BJ (cell line): ENCODE data around the gene RXFP3. TPM values are rescaled to one million over a fixed set of nuclear protein-coding genes. Genes with fewer than 3 reads are reported as not detected.

Experiments
- CTCF ChIA-PET: fragments of 350-600 bp; formaldehyde crosslinking; extraction: SDS; loops from one replicate; lab custom pipeline; 2021; ENCODE audit warnings: antibody characterized with exemption, inconsistent platforms; lab: Yijun Ruan, JAX
- POLR2A ChIA-PET: fragments of 300-600 bp; sonication (Branson Sonifier 250); formaldehyde crosslinking; extraction: SDS; loops from one replicate; lab custom pipeline; 2021; ENCODE audit warnings: antibody characterized with exemption; lab: Charles Lee
- DNase-seq: peaks from one replicate; pipeline ENCODE4 v3.0.0-alpha.2; 2011; ENCODE audit warnings: low read depth
- H3K27me3 ChIP-seq: 2 replicates; pipeline ENCODE4 v1.6.0; 2011; ENCODE audit warnings: low read length; ENCODE audit not compliant: control insufficient read depth, insufficient read depth
- H3K36me3 ChIP-seq: 2 replicates; pipeline ENCODE4 v1.5.1; 2011; ENCODE audit warnings: low read length; ENCODE audit not compliant: control insufficient read depth, insufficient read depth
- H3K4me3 ChIP-seq: 2 replicates; pipeline ENCODE4 v1.5.1; 2011; ENCODE audit warnings: low read depth, mild to moderate bottlenecking, control low read depth, low read length
- polyA plus RNA-seq: library from polyadenylated mRNA; depleted of rRNA; stranded (reverse); fragments of >200 nt; gene quantifications from 2 replicates; pipeline ENCODE4 v1.2.3, GENCODE V29; 2011
- TF ChIP-seq, protein P1 (sequence below): IDR thresholded peaks from 2 replicates; pipeline ENCODE4 v1.5.1; 2011; ENCODE audit warnings: low read depth, mild to moderate bottlenecking, control low read depth, inconsistent platforms, low read length, moderate library complexity; ENCODE audit not compliant: insufficient read depth

The RXFP3 gene
- polyA plus RNA-seq, 1 experiment: not detected

DNA sequence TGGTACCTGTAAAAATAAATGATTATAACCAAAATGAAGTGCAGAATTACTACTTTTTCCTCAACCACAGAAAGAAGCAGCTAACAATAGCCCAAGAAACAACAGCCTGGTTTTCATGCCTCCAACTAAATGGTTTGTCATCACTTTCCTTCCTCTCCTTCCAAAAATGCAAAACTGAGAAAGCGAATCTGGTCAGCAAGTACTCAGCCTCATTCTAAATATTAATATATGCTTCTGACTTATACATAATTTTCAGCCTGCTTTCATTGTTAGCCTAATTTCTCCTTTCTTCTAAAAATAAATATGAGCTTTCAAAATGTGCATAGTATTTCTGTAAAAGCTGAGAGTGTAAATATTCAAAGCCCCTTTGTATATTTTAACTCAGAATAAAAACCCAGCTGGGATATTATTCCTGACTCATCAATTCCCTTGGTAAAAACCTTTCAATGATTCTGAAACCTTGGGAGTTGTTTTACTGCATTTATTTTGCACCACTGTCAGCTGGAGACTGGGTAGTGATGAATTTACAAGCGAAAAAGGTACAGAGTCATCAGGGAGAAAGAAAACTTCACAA, 21.5 kb downstream of the RXFP3 start:
- POLR2A ChIA-PET: interaction anchor here (0.5 kb wide), 1 partner anchor 29 kb away, joined by 6 read pairs; no protein-coding TSS in a partner anchor
- CTCF ChIA-PET: interaction anchor here (0.9 to 4.3 kb wide), 3 partner anchors 10 to 522 kb away, joined by 3 to 24 read pairs (median 4); no protein-coding TSS in a partner anchor
- peaks cover 8% of the 10 kb centered on the region for H3K27me3 ChIP-seq
- no peak overlapping the region for H3K4me3 ChIP-seq
- no peak for DNase-seq
- no peaks in the 10 kb centered on the region for H3K36me3 ChIP-seq
- TF ChIP-seq, protein P1, sequence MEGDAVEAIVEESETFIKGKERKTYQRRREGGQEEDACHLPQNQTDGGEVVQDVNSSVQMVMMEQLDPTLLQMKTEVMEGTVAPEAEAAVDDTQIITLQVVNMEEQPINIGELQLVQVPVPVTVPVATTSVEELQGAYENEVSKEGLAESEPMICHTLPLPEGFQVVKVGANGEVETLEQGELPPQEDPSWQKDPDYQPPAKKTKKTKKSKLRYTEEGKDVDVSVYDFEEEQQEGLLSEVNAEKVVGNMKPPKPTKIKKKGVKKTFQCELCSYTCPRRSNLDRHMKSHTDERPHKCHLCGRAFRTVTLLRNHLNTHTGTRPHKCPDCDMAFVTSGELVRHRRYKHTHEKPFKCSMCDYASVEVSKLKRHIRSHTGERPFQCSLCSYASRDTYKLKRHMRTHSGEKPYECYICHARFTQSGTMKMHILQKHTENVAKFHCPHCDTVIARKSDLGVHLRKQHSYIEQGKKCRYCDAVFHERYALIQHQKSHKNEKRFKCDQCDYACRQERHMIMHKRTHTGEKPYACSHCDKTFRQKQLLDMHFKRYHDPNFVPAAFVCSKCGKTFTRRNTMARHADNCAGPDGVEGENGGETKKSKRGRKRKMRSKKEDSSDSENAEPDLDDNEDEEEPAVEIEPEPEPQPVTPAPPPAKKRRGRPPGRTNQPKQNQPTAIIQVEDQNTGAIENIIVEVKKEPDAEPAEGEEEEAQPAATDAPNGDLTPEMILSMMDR: no peak

DNA sequence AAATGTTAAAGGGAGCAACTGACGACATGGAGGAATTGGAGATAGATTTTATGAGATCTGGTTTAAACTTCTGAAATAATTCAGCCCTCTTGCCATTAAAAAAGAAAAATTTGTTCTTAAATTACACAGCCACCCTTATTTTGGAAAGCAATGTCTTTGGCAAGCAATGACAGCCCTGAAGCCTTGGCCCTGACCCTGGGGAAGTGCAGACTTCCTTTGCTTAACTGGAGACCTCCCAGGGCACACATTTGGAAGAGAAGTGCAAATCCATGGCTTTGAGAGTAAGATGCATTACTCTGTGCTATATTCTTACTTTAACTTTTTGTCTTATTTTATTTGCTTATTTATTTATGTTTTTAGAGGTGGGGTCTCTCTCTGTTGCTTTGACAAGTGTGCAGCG, 22.0 kb downstream of the RXFP3 start:
- no peaks in the 10 kb centered on the region for H3K36me3 ChIP-seq
- H3K4me3 ChIP-seq: no peak overlapping the region
- no peak for DNase-seq
- POLR2A ChIA-PET: no interaction called here
- TF ChIP-seq, protein P1: no peak
- peaks cover 8% of the 10 kb centered on the region for H3K27me3 ChIP-seq
- CTCF ChIA-PET: interaction anchor here (0.9 to 4.3 kb wide), 2 partner anchors 11 to 12 kb away, joined by 3 to 24 read pairs; no protein-coding TSS in a partner anchor

DNA sequence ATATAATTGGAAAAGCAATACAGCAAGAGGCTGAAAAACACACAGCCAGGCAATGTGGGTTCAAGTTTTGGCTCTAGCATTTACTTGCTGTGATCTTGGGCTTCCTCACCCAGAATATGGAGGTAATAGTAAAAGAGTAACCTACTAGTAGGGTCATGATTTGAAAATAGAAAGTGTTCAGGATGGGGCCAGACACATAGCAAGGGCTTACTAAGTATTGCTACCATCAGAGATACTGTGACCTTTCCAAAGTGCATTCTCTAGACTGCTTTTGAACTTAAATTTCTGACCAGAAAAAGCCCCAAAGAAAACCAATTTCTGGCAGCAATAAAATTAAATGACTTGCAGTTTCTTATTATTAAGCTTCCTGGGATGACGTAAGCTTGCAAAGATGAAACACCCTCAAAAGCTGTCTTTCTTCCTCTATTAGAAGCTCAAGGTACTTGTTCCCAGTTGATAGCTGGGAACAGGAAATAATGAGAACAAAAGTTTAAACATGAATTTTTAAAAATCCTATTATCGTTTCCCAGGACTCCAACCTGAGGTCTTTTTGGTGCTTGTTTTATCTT, 28.0 kb downstream of the RXFP3 start:
- POLR2A ChIA-PET: no interaction called here
- CTCF ChIA-PET: interaction anchor here (1.1 to 1.7 kb wide), 2 partner anchors 28 to 528 kb away, joined by 3 to 5 read pairs; partner anchors contain the start of gene RXFP3
- no peak overlapping the region for H3K4me3 ChIP-seq
- peaks cover 2% of the 10 kb centered on the region; the same call in 1 of the 2 replicates for H3K27me3 ChIP-seq
- H3K36me3 ChIP-seq: no peaks in the 10 kb centered on the region
- TF ChIP-seq, protein P1: no peak
- DNase-seq: no peak

DNA sequence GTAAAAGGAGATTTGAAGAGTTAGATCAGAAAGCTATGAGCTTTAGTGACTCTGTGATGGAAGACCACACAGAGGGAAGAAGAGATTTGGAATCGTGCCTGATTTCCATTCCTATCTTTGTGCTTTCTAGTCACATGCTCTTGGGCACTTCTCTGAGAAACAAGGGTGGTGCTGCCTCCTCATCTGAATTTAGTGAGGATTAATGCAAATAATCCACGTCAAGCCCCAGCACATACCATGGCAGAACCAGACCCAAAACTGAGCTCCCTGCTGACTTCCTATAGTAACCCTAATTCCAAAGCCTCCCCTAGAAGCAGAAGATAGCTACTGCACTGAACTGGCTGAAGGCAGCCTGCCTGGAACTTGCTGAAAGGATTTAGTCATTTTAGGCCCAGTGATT, 30.6 kb downstream of the RXFP3 start:
- ChIA-PET POLR2A (no interaction called here), CTCF (interaction anchor here (1.6 to 6.6 kb wide), 2 partner anchors 31 to 532 kb away, joined by 3 to 83 read pairs; no protein-coding TSS in a partner anchor)
- DNase-seq: no peak
- TF ChIP-seq, protein P1: no peak
- Histone ChIP-seq H3K36me3 (no peaks in the 10 kb centered on the region), H3K27me3 (no peaks in the 10 kb centered on the region), H3K4me3 (no peak overlapping the region)

DNA sequence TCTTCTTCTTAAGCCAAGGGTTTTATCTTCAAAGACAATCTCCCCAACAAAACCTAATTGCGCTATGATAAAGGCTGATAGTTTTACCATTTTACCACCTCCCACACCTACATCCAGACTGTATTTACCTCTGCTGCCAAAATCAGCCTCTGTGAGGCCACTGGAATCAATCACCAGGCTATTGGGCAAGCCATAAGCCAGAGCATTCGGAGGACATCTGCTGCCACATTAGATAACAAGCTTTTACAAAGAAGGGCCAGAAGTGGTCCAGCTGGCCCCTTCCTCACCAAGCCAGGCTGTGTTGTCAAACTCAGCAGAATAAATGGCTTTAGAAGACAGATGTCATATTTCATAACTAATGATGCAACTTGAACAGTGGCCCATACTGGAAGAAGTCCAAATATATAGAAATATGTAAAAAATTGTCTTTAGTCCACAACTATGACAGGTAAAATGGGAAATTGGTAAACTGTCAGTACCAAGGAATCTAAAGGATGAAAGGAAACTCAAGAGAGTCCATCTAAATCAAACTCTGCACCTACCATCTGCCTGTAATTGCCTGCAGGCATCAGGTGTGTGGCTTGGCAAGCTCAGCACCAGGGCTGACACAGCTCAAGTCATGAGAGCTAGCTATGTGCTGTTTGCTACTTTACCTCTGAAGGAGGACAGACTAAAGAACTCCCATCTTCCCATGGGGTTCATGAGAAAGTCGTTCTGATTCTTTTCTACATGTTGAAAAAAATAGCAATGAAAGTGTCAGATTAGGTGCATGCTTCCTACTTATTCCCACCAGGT, 32.2 kb downstream of the RXFP3 start:
- Histone ChIP-seq H3K36me3 (no peaks in the 10 kb centered on the region), H3K4me3 (no peak overlapping the region), H3K27me3 (peaks cover 2% of the 10 kb centered on the region; the same call in 1 of the 2 replicates)
- no peak for DNase-seq
- TF ChIP-seq, protein P1: no peak
- POLR2A ChIA-PET: no interaction called here
- CTCF ChIA-PET: interaction anchor here (0.6 to 6.6 kb wide), 15 partner anchors 7 to 539 kb away, joined by 3 to 83 read pairs (median 12); partner anchors contain the start of genes RXFP3 and TARS1
